SHP77 (cell line): ENCODE measurements around the gene MAST1.
"Not testable (repeated sequence)": the region's sequence is repeated elsewhere in the genome, so short reads cannot be mapped to it uniquely, and the experiment has no call there.

ENCODE experiments used
- DNase-seq, 2 experiments: peaks; one replicate each; lab custom pipeline; 2025; lab: John Stamatoyannopoulos, UW

MAST1 gene

GRCh38 chr19:12872255-12872654 is 33.9 kb downstream of the MAST1 start:
- no peak for DNase-seq

- DNase-seq = peak in 1 of 2 experiments; percentile 7
Measured at GRCh38 chr19:12872941-12873890, 34.9 kb downstream of the MAST1 start.

- no peak for DNase-seq
Measured at GRCh38 chr19:12873891-12874745, 35.8 kb downstream of the MAST1 start.

- no peak for DNase-seq
Measured at GRCh38 chr19:12875086-12875485, 36.8 kb downstream of the MAST1 start.

- DNase-seq = peak in 1 of 2 experiments; percentile 44
Measured at GRCh38 chr19:12880551-12881171, 42.3 kb downstream of the MAST1 start.

GRCh38 chr19:12881172-12881808 is 43.0 kb downstream of the MAST1 start, which contains the start of gene DNASE2:
DNASE2 (minus strand) TSS chr19:12881449; CDS start chr19:12881375, 74 bp downstream.
- peak; percentile 93 to 96 for DNase-seq

- no peak for DNase-seq
Measured at GRCh38 chr19:12882589-12882988, 44.3 kb downstream of the MAST1 start.

GRCh38 chr19:12884202-12884601 is 45.9 kb downstream of the MAST1 start:
- DNase-seq = no peak

GRCh38 chr19:12884627-12884925 is 46.3 kb downstream of the MAST1 start:
- DNase-seq = no peak

GRCh38 chr19:12884926-12885748 is 46.8 kb downstream of the MAST1 start:
- peak; percentile 78 to 82 for DNase-seq

GRCh38 chr19:12885749-12886650 is 47.7 kb downstream of the MAST1 start:
- no peak for DNase-seq

- DNase-seq = no peak
Measured at GRCh38 chr19:12886651-12886968, 48.3 kb downstream of the MAST1 start.

- DNase-seq = no peak
Measured at GRCh38 chr19:12886969-12887747, 48.8 kb downstream of the MAST1 start, which contains the start of gene KLF1. KLF1 (minus strand) TSS chr19:12887201; CDS start chr19:12887140, 61 bp downstream.

- DNase-seq = no peak
Measured at GRCh38 chr19:12888006-12888603, 49.8 kb downstream of the MAST1 start.

- DNase-seq = not testable (repeated sequence)
Measured at GRCh38 chr19:12890299-12890786, 52.0 kb downstream of the MAST1 start.

- DNase-seq = peak; percentile 99
Measured at GRCh38 chr19:12890787-12891552, 52.7 kb downstream of the MAST1 start, which contains the start of gene GCDH. GCDH (plus strand) TSS chr19:12891160; CDS start chr19:12891305, 145 bp downstream.

GRCh38 chr19:12891553-12892021 is 53.3 kb downstream of the MAST1 start:
- DNase-seq = no peak
